ENCODE results near the gene CFAP161. TPM values are rescaled to one million over a fixed set of nuclear protein-coding genes. Genes with fewer than 3 reads are reported as not detected.
A peak's percentile ranks its signal among the peaks of the same experiment; 100 is the strongest.

CFAP161 gene
- total and polyA plus RNA-seq, 2 of the 13 experiments (the other 11 are each of a cell fraction or from before 2014, with no cell fraction given), result not detected

DNA sequence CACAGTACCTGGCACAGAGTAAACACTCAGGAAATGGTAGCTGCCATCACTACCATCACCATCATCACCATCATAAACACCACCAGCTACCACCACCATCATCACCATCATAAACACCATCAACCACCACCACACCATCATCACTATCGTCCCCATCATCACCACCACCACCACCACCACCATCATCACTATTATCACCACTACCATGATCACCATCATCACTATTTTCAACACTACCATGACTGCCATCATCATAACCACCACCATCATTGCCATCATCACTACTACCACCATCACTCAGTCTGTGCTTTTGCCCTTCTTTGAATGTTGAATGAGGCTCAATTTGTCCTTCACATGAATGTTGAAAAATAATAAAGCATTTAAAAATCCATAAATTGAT lies 41.4 kb downstream of the CFAP161 start:
- BruUV-seq (replicated peaks), result no TSS peak
- H3K27ac ChIP-seq (ENCODE audit: extremely low read length, insufficient read depth, low read length), result no peak overlapping the region
- no peak overlapping the region for H2AFZ ChIP-seq (ENCODE audit: low read length)
- no peaks in the 10 kb centered on the region for H4K20me1 ChIP-seq (ENCODE audit: insufficient read depth, low read length)
- no peaks in the 10 kb centered on the region for H3K36me3 ChIP-seq (replicated peaks in 1 of 2; ENCODE audit: control insufficient read depth in 1 of 2, insufficient read depth in 2 of 2, low read length in 2 of 2)
- no peaks in the 10 kb centered on the region for H3K9me3 ChIP-seq (ENCODE audit: low read length)
- TF ChIP-seq CREB1 (IDR thresholded peaks at IDR 0.05) (peak; percentile 82), CREB1 (CRISPR knock-in tag; IDR thresholded peaks at IDR 0.05) (no peak), ZNF282 (IDR thresholded peaks at IDR 0.05; ENCODE audit: partially characterized antibody) (peak; percentile 62)
- TF ChIP-seq, protein P1, sequence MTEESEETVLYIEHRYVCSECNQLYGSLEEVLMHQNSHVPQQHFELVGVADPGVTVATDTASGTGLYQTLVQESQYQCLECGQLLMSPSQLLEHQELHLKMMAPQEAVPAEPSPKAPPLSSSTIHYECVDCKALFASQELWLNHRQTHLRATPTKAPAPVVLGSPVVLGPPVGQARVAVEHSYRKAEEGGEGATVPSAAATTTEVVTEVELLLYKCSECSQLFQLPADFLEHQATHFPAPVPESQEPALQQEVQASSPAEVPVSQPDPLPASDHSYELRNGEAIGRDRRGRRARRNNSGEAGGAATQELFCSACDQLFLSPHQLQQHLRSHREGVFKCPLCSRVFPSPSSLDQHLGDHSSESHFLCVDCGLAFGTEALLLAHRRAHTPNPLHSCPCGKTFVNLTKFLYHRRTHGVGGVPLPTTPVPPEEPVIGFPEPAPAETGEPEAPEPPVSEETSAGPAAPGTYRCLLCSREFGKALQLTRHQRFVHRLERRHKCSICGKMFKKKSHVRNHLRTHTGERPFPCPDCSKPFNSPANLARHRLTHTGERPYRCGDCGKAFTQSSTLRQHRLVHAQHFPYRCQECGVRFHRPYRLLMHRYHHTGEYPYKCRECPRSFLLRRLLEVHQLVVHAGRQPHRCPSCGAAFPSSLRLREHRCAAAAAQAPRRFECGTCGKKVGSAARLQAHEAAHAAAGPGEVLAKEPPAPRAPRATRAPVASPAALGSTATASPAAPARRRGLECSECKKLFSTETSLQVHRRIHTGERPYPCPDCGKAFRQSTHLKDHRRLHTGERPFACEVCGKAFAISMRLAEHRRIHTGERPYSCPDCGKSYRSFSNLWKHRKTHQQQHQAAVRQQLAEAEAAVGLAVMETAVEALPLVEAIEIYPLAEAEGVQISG (CRISPR knock-in tag; IDR thresholded peaks at IDR 0.05), result no peak
- H3K27me3 ChIP-seq (ENCODE audit: control insufficient read depth in 1 of 2, insufficient read depth in 2 of 2, low read length in 2 of 2), result no peaks in the 10 kb centered on the region; a peak in 1 of 5 replicates
- no peak for ATAC-seq
- in situ Hi-C loops (cut with HindIII; ENCODE audit: extremely low pct_ligation_motif_present, low pct_unique_long_range_greater_than_20kb), result no loop called here
- ChIA-PET POLR2A (no interaction called here), CTCF (ENCODE audit: low intra/inter-chr PET ratio, low total read pairs) (no interaction called here)
- H3K4me3 ChIP-seq (replicated peaks in 1 of 3; ENCODE audit: insufficient read depth in 1 of 3, low read depth in 2 of 3, low read length in 3 of 3), result no peak overlapping the region
- no peak overlapping the region for H3K4me2 ChIP-seq (ENCODE audit: low read depth, low read length)
- 0% methylated on average over 1 of the region's 1 CpG for whole genome bisulfite sequencing (ENCODE audit: low lambda C conversion rate)
- no peaks in the 10 kb centered on the region for H3K79me2 ChIP-seq (ENCODE audit: insufficient read depth, low read length)
- DNase-seq (ENCODE audit: low spot score), result no peak
- intact Hi-C loops (cut with micrococcal nuclease; ENCODE audit: unreplicated experiment), result no loop called here
- H3K9ac ChIP-seq (ENCODE audit: insufficient read depth, low read depth, low read length), result no peak overlapping the region
- H3K4me1 ChIP-seq (ENCODE audit: insufficient read depth, low read length), result no peaks in the 10 kb centered on the region
- FAIRE-seq, result no peak

DNA sequence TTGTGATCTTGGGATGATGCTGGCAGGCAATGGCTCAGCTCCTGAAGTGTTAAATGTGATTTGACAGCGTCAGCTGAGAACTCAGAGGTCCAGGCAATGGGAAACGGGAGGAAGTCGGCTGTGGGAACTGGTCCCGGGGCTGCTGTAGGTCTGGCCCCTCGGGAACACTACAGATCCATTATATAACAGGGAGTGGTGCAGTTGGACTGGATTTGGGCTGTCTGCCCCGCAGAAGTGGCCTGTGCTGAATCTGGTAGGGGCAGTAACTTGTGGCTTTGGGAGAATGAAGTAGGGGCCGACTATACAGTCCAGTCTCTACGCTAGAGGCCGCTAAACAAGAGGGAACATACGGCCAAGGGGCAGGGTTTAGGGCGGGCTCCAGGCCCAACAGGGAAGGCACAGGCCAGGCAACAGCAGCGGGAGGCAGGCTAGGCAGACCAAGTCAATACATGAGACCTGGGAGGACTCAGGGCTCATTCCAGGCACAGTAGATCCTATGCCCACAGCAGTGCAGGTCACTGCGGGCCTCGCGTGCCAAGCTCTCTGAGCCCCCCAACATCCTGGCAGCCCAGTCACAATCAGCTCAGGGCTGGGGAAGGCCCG lies 42.3 kb downstream of the CFAP161 start:
- no peak overlapping the region for H3K4me2 ChIP-seq (ENCODE audit: low read depth, low read length)
- TF ChIP-seq, protein P2, sequence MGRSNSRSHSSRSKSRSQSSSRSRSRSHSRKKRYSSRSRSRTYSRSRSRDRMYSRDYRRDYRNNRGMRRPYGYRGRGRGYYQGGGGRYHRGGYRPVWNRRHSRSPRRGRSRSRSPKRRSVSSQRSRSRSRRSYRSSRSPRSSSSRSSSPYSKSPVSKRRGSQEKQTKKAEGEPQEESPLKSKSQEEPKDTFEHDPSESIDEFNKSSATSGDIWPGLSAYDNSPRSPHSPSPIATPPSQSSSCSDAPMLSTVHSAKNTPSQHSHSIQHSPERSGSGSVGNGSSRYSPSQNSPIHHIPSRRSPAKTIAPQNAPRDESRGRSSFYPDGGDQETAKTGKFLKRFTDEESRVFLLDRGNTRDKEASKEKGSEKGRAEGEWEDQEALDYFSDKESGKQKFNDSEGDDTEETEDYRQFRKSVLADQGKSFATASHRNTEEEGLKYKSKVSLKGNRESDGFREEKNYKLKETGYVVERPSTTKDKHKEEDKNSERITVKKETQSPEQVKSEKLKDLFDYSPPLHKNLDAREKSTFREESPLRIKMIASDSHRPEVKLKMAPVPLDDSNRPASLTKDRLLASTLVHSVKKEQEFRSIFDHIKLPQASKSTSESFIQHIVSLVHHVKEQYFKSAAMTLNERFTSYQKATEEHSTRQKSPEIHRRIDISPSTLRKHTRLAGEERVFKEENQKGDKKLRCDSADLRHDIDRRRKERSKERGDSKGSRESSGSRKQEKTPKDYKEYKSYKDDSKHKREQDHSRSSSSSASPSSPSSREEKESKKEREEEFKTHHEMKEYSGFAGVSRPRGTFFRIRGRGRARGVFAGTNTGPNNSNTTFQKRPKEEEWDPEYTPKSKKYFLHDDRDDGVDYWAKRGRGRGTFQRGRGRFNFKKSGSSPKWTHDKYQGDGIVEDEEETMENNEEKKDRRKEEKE (IDR thresholded peaks at IDR 0.05), result no peak
- TF ChIP-seq, protein P3, sequence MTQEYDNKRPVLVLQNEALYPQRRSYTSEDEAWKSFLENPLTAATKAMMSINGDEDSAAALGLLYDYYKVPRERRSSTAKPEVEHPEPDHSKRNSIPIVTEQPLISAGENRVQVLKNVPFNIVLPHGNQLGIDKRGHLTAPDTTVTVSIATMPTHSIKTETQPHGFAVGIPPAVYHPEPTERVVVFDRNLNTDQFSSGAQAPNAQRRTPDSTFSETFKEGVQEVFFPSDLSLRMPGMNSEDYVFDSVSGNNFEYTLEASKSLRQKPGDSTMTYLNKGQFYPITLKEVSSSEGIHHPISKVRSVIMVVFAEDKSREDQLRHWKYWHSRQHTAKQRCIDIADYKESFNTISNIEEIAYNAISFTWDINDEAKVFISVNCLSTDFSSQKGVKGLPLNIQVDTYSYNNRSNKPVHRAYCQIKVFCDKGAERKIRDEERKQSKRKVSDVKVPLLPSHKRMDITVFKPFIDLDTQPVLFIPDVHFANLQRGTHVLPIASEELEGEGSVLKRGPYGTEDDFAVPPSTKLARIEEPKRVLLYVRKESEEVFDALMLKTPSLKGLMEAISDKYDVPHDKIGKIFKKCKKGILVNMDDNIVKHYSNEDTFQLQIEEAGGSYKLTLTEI (CRISPR knock-in tag; conservative IDR thresholded peaks at IDR 0.05), result no peak
- TF ChIP-seq MATR3 (CRISPR knock-in tag; IDR thresholded peaks at IDR 0.05) (no peak), SAFB2 (CRISPR knock-in tag; IDR thresholded peaks at IDR 0.05; ENCODE audit: borderline replicate concordance, low read depth) (no peak)
- no peaks in the 10 kb centered on the region for H4K20me1 ChIP-seq (ENCODE audit: insufficient read depth, low read length)
- BruUV-seq (replicated peaks), result no TSS peak
- H3K36me3 ChIP-seq (replicated peaks in 1 of 2; ENCODE audit: control insufficient read depth in 1 of 2, insufficient read depth in 2 of 2, low read length in 2 of 2), result no peaks in the 10 kb centered on the region
- H3K4me3 ChIP-seq (replicated peaks in 1 of 3; ENCODE audit: insufficient read depth in 1 of 3, low read depth in 2 of 3, low read length in 3 of 3), result no peak overlapping the region
- WGBS (ENCODE audit: low lambda C conversion rate), result 56% methylated on average over 5 of the region's 16 CpGs
- no peaks in the 10 kb centered on the region for H3K9me3 ChIP-seq (ENCODE audit: low read length)
- no peaks in the 10 kb centered on the region; a peak in 1 of 5 replicates for H3K27me3 ChIP-seq (ENCODE audit: control insufficient read depth in 1 of 2, insufficient read depth in 2 of 2, low read length in 2 of 2)
- H3K9ac ChIP-seq (ENCODE audit: insufficient read depth, low read depth, low read length), result no peak overlapping the region
- H3K79me2 ChIP-seq (ENCODE audit: insufficient read depth, low read length), result no peaks in the 10 kb centered on the region
- CTCF ChIA-PET (ENCODE audit: low intra/inter-chr PET ratio, low total read pairs), result no interaction called here
- intact Hi-C loops (cut with micrococcal nuclease; ENCODE audit: unreplicated experiment), result no loop called here
- DNase-seq (ENCODE audit: low spot score), result no peak
- H2AFZ ChIP-seq (ENCODE audit: low read length), result no peak overlapping the region
- FAIRE-seq, result no peak
- POLR2A ChIA-PET, result no interaction called here
- in situ Hi-C loops (cut with HindIII; ENCODE audit: extremely low pct_ligation_motif_present, low pct_unique_long_range_greater_than_20kb), result no loop called here
- ATAC-seq, result no peak
- H3K27ac ChIP-seq (ENCODE audit: extremely low read length, insufficient read depth, low read length), result no peak overlapping the region
- no peaks in the 10 kb centered on the region for H3K4me1 ChIP-seq (ENCODE audit: insufficient read depth, low read length)

Measured in HepG2 (cell line).